Right ventricle myocardium inferior (tissue), 1 donor: ENCODE results near the gene ARSG. TPM values are rescaled to one million over a fixed set of nuclear protein-coding genes. Genes with fewer than 3 reads are reported as not detected.
"Not testable (repeated sequence)": the region's sequence is repeated elsewhere in the genome, so short reads cannot be mapped to it uniquely, and the experiment has no call there.

ENCODE experiments used
- ATAC-seq: fragments of 200-7000 bp; cut with Tn5 transposase; one replicate; pipeline ENCODE4 v1.9.1; 2020; ENCODE audit warnings: mild to moderate bottlenecking, moderate library complexity
- DNase-seq: peaks from one replicate; pipeline ENCODE4 v3.0.0; 2021; ENCODE audit errors: missing footprints
- intact Hi-C: fragments of 100-400 bp; cut with DNase I; formaldehyde crosslinking; loops from one replicate; pipeline ENCODE4 v1.11.0; 2022
- total RNA-seq: library from RNA; stranded (reverse); fragmentation: NEBNext Ultra II Directional; extraction: Animal tissue kit (Norgen Biotek cat#: 25700); gene quantifications from one replicate; pipeline ENCODE4 v1.2.1, GENCODE V29; 2021
- donor health status: DM: no; HTN: yes; CAD: no; lungs with severe emphysema.

The ARSG gene
- total RNA-seq, 1 donor from 2014 or later: 2.2 TPM

GRCh38 chr17:68320943-68321555, 29.8 kb downstream of the ARSG start:
- DNase-seq (no peak), ATAC-seq (no peak)
- intact Hi-C loops: no loop called here

- ATAC-seq (no peak), DNase-seq (no peak)
- intact Hi-C loops: no loop called here
These were observed 30.3 kb downstream of the ARSG start for GRCh38 chr17:68321556-68321954.

DNA sequence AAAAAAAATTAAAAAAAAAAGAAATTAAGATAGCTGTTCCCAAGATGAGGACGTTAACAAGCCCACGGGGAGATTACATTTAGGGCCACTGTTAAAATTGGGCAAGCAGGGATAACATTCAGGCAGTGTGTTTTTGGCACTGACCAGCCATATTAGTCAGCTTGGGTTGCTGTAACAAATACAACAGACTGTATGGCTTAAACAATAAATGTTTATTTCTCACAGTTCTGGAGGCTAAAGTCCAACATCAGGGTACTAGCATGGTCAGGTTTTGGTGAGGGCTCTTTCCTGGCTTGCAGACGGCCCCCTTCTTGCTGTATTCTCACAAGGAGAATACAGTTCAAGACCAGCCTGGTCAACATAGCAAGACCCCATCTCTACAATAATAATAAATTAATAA, 31.3 kb downstream of the ARSG start:
- ATAC-seq (no peak), DNase-seq (no peak)
- intact Hi-C loops: no loop called here

DNA sequence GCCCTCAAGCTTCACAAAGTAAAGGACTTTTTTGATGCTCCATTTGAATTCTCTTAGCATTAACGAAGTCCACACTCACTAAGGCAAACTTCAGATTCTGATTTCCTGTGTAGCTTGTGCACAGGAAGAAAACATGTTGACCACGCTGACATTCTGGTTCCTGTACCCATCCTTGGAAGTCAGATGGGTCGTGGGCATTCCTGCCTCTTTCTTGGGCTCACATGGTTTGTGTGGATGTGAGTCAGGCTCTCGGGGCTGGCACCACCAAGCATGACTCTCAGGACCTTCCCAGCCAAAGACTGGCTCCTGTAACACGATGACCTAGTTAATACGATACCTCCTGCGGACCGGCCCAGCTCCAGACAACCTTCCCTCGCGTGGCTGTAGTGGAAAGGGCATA, 32.8 kb downstream of the ARSG start:
- intact Hi-C loops: no loop called here
- DNase-seq (no peak), ATAC-seq (no peak)

- DNase-seq (no peak), ATAC-seq (no peak)
- intact Hi-C loops: no loop called here
These were observed 33.5 kb downstream of the ARSG start for GRCh38 chr17:68324654-68325336.

DNA sequence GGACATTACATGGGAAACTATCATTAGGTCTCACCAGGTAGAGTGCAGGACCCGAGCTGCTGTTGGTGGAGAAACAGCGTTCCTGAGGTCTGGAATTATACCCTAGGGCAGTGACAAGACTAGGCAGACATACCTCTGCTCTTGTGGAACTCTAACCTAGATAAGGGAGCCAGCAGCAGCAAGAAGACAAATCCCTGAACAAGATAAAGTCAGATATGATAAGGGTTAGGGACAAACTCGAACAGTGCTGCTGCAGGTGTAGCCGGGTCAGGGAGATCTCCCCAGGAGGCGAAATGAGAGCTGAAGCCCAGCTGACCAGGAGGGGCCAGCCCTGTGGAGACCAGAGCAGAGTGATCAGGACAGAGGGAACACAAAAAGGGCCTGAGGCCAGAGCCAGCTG, 34.7 kb downstream of the ARSG start:
- no peak for ATAC-seq
- DNase-seq: no peak
- intact Hi-C loops: no loop called here

DNA sequence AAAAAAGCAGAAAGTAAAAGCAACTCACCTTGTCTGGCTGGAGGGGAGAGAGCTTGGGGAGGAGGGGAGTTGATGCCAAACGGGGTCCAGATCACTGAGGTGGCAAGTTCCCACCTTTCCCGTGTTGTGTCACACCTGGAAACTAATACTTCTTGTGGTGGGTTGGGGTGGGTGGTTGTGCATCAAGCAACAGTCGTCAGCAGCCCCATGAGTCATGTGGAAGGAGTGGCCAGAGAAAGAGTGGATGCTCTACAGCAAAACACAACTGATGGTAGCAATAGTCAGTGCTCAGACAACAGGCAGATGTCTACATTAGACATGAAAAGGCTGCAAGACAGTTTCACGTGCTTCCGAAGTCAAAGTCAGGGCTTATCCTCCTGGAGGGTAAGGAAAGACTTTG, 35.4 kb downstream of the ARSG start:
- DNase-seq (no peak), ATAC-seq (no peak)
- intact Hi-C loops: no loop called here

DNA sequence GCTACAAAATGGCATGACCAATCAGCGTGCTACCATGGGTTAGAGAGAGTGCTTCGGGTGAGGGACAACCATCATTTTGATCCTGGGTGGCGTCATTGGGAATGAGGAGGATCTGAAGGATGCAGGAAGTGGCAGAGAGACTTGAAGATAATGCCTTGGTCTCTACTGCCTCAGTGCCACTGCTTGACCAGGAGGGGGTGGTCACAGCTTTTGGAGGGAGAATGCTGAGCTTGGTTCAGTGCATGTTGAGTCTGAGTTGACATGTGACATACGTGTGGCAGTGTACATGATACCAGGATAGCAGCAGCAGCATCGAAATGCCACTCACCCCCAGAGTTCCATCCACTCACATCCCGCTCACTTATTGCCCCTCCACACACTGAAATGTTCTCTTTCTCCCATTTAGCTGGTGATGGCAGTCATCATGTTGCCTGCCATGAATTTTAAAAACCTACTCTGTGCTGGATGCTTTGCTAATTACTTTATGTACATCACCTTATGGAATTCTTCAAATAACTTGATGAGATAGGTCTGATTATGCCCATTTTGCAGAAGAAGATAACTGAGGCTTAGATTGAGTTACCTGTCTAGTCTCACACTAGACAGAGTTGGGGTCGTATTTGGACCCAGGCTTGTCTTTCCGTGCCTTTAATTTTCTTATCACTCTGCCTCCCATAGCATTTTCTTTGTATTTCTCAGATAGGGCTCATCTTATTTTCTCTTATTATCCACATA, 36.7 kb downstream of the ARSG start:
- ATAC-seq (no peak), DNase-seq (no peak)
- intact Hi-C loops: no loop called here

DNA sequence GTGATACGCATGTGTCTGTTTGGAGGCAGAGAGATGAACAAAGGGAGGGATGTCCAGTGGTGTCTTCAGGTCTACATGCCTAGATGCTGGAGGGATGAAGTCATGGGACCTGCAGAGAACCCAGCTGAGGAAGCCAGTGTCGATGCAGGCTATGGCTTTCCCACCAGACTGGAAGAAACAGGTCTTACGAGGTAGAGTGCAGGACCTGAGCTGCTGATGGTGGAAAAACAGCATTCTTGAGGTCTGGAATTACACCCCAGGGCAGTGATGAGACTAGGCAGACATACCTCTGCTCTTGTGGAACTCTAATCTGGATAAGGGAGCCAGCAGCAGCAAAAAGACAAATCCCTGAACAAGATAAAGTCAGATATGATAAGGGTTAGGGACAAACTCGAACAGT, 37.4 kb downstream of the ARSG start:
- intact Hi-C loops: no loop called here
- no peak for DNase-seq
- ATAC-seq: no peak

DNA sequence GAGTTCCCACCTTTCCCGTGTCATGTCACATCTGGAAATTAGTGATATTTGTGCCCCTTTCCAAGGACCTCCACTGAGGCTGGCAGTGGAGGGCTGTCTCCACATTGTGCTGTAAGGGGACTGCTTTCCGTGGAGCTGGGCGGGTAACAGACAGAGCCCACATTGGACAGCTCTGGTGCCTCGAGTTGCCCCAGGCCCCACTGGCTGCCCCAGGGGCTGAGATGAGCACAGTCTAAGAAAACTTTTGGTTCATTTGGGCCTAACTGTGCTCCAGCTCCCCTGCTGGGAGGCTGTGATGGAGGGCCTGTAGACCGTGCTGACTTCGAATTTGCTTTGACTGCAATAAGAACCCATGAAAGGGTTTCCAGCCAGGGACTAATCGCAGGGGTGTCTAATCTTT, 38.0 kb downstream of the ARSG start:
- intact Hi-C loops: no loop called here
- ATAC-seq (no peak), DNase-seq (no peak)

GRCh38 chr17:68331932-68332331, 40.6 kb downstream of the ARSG start:
- ATAC-seq, DNase-seq, intact Hi-C loops: not testable (repeated sequence)

DNA sequence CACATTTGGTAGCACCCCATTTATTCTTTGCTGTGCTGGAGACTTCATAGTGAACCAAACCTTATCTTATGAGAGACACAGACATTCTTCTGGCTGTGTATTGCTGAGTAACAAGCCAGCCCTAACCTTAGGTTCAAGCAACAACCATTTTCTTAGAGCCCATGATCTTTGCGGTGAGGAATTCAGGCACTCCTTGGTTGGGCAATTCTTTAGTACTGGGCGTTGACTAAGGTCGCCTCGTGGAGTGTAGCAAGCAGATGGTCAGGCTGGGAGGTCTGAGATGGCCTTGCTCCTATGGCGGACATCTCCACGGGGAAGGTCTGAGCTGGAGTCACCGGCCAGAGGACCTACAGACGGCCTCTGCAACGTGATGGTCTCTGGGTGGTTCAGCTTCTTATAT, 43.1 kb downstream of the ARSG start:
- ATAC-seq (no peak), DNase-seq (no peak)
- intact Hi-C loops: no loop called here

DNA sequence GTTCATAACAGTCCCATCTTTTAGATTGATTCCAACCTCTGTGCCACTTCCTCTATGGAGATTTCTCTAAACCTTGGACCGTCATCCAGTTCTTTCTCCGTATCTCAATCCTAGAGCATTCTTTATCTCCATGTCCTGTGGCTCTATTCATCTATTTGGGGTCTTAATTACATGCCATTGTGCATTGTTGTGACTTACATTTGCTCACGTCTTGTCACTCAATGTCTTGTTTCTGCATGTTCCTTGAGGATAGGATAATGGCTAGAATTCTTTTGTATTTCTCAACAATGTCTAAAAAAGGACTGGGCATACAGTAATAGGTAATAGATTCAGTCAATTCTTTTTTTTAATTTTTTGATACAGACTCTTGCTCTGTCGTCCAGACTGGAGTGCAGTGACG, 50.2 kb downstream of the ARSG start:
- intact Hi-C loops: no loop called here
- no peak for DNase-seq
- no peak for ATAC-seq

- no peak for DNase-seq
- ATAC-seq: no peak
- intact Hi-C loops: no loop called here
These were observed 52.7 kb downstream of the ARSG start for GRCh38 chr17:68343976-68344375.

DNA sequence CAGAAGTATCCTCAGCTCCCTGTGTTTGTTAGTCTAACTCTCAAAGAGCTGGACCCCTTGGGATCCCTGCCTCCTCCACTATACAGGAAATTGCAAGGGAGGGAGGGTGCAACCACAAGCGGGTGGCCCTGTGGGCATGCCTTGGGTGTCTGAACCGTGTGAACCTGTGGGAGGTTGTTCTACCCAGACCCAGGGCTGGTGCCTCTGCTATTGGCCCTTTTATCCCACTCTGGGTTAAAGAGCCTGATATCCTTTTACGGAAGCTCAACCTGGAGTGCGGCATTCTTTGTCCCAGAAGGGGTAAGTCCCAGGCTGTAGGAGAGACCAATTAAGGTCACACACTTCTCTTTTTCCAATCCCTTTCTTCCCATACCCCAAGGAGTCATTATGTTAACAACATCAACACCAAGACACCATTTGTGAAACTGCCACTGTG, 53.4 kb downstream of the ARSG start:
- intact Hi-C loops: no loop called here
- no peak for ATAC-seq
- no peak for DNase-seq

DNA sequence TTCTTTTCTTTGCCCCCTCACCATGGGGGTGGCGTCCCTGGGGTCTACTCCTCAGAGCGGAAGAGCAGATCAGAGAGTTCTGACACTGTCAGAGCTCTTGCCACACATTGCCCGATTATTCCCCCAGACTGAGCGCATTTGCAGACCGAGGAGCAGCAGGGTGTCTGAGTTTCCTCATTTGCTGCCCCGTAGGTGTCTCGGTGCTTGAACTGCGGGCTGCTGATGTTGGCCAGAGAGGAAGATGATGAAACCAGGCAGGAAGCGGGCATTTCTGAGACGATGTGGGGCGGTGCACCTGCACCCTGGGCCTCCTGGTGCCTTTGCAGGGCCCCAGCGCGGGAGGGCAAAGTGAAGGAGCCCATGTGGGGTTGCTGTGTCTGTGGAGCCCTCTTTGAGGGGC, 55.2 kb downstream of the ARSG start:
- ATAC-seq (peak; percentile 28), DNase-seq (peak; percentile 87)
- intact Hi-C loops: no loop called here

GRCh38 chr17:68347380-68347779, 56.1 kb downstream of the ARSG start:
- intact Hi-C loops: no loop called here
- no peak for ATAC-seq
- no peak for DNase-seq

GRCh38 chr17:68349157-68349556, 57.9 kb downstream of the ARSG start:
- DNase-seq: no peak
- ATAC-seq: no peak
- intact Hi-C loops: no loop called here

GRCh38 chr17:68351395-68351794, 60.1 kb downstream of the ARSG start:
- intact Hi-C loops: loop anchor here (5.0 kb wide), 1 partner anchor 46 kb away; no protein-coding TSS in a partner anchor
- peak; percentile 56 for ATAC-seq
- no peak for DNase-seq

- no peak for ATAC-seq
- intact Hi-C loops: loop anchor here (5.0 kb wide), 1 partner anchor 45 kb away; no protein-coding TSS in a partner anchor
- DNase-seq: no peak
These were observed 60.7 kb downstream of the ARSG start for GRCh38 chr17:68352041-68352440.
